Hepatocyte (in vitro differentiated cells): ENCODE measurements around the gene NAT10.

Experiments
- EZH2 ChIP-seq: fragments of 200-600 bp; sonication (generic); IDR thresholded peaks from 2 replicates; pipeline ENCODE4 v1.6.1; 2016; ENCODE audit warnings: antibody characterized with exemption, mild to moderate bottlenecking, borderline replicate concordance
- EZH2phosphoT487 ChIP-seq: fragments of 200-600 bp; sonication (generic); IDR thresholded peaks from one replicate; pipeline ENCODE4 v1.6.1; 2018; ENCODE audit warnings: antibody characterized with exemption, mild to moderate bottlenecking, low read depth, moderate library complexity; ENCODE audit not compliant: unreplicated experiment, severe bottlenecking
- TF ChIP-seq, protein P1 (sequence below): fragments of 200-600 bp; sonication (generic); IDR thresholded peaks from 2 replicates; pipeline ENCODE4 v1.5.1; 2016; ENCODE audit warnings: antibody characterized with exemption, mild to moderate bottlenecking; ENCODE audit not compliant: poor library complexity

DNA sequence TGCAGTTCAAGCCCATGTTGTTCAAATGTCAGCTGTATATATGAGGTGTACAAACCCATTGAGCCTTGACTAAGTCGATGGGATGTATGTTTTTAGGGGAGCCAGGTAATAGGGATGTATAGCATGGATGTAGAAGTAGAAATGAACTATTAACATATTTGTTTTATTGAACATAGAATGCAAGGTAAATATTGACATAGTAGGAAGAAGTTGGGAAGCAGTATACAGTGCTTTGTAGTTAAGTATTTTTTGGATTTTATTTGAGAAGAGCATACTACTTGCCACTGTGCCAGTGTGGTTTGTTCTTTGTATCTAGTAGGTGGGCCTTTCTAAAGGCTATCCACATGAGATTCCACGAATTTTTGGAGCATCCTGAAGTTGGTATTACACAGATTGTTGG is 20.8 kb upstream of the NAT10 start:
- TF ChIP-seq, protein P1, sequence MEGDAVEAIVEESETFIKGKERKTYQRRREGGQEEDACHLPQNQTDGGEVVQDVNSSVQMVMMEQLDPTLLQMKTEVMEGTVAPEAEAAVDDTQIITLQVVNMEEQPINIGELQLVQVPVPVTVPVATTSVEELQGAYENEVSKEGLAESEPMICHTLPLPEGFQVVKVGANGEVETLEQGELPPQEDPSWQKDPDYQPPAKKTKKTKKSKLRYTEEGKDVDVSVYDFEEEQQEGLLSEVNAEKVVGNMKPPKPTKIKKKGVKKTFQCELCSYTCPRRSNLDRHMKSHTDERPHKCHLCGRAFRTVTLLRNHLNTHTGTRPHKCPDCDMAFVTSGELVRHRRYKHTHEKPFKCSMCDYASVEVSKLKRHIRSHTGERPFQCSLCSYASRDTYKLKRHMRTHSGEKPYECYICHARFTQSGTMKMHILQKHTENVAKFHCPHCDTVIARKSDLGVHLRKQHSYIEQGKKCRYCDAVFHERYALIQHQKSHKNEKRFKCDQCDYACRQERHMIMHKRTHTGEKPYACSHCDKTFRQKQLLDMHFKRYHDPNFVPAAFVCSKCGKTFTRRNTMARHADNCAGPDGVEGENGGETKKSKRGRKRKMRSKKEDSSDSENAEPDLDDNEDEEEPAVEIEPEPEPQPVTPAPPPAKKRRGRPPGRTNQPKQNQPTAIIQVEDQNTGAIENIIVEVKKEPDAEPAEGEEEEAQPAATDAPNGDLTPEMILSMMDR, result no peak
- TF ChIP-seq EZH2phosphoT487, result no peak
- TF ChIP-seq EZH2, result no peak
